Gastrocnemius medialis (tissue), 4 donors: ENCODE results near the gene STXBP4.

Source experiments
- POLR2A ChIP-seq, 2 donors: fragments of 450-650 bp; IDR thresholded peaks; one replicate each; pipeline ENCODE4 v1.6.1; 2017; ENCODE audit warnings: antibody characterized with exemption in 2 of 2, mild to moderate bottlenecking in 2 of 2, moderate library complexity in 2 of 2
- TF ChIP-seq, protein P1 (sequence below), 5 experiments: fragments of 450-650 bp in 3 of 5; fragments of 200-600 bp in 2 of 5; sonication (generic) in 2 of 5; IDR thresholded peaks in 4 of 5; conservative IDR thresholded peaks in 1 of 5; 1 replicate in 4 of 5; 2 replicates in 1 of 5; pipeline ENCODE4 v1.5.1; 2016 to 2019; ENCODE audit warnings: antibody characterized with exemption in 5 of 5, mild to moderate bottlenecking in 3 of 5, moderate library complexity in 3 of 5

DNA sequence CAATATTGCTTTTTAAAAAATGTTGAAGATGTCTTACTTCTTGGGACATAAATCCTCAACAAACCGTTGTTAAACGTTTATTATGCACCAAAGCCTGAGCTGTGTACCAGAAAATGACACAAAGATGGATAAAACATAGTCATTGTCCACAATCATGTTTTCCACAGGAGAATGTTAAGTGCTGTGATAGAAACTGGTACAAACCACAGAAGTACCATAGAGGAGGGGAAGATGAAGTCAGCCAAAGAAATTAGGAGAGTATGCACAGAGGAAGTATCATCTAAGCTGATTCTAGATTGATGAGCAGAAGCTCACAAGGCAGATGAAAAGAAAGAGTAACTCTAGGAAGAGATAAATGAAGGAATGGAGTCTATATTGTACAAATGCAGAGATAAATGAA lies 153.5 kb downstream of the STXBP4 start:
- TF ChIP-seq, protein P1, sequence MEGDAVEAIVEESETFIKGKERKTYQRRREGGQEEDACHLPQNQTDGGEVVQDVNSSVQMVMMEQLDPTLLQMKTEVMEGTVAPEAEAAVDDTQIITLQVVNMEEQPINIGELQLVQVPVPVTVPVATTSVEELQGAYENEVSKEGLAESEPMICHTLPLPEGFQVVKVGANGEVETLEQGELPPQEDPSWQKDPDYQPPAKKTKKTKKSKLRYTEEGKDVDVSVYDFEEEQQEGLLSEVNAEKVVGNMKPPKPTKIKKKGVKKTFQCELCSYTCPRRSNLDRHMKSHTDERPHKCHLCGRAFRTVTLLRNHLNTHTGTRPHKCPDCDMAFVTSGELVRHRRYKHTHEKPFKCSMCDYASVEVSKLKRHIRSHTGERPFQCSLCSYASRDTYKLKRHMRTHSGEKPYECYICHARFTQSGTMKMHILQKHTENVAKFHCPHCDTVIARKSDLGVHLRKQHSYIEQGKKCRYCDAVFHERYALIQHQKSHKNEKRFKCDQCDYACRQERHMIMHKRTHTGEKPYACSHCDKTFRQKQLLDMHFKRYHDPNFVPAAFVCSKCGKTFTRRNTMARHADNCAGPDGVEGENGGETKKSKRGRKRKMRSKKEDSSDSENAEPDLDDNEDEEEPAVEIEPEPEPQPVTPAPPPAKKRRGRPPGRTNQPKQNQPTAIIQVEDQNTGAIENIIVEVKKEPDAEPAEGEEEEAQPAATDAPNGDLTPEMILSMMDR (IDR thresholded peaks at IDR 0.05 in 4 of 5, conservative IDR thresholded peaks at IDR 0.05 in 1 of 5): no peak
- no peak for TF ChIP-seq POLR2A (IDR thresholded peaks at IDR 0.05)
